Peyer's patch (tissue), 4 donors: Measurements from ENCODE around the gene GNG3. TPM values are rescaled to one million over a fixed set of nuclear protein-coding genes. Genes with fewer than 3 reads are reported as not detected.
"Not testable (repeated sequence)": the region's sequence is repeated elsewhere in the genome, so short reads cannot be mapped to it uniquely, and the experiment has no call there.

Experiments
- DNase-seq, 3 donors: peaks; one replicate each; pipeline ENCODE4 v3.0.0-alpha.2; 2017 to 2019
- H3K27ac ChIP-seq, 4 donors: fragments of 200-600 bp; sonication (generic); one replicate each; pipeline ENCODE4 v1.5.1; 2016 to 2019
- H3K27me3 ChIP-seq, 2 donors: fragments of 200-600 bp; sonication (generic); one replicate each; pipeline ENCODE4 v1.5.1; 2019
- H3K36me3 ChIP-seq, 3 donors: fragments of 200-600 bp; sonication (generic); one replicate each; pipeline ENCODE4 v1.5.1; 2016 to 2019
- H3K4me1 ChIP-seq, 4 donors: fragments of 200-600 bp; sonication (generic); one replicate each; pipeline ENCODE4 v1.5.1; 2016 to 2019
- H3K4me3 ChIP-seq, 4 donors: fragments of 200-600 bp; sonication (generic); 1 replicate in 3 of 4; 2 replicates in 1 of 4; pipeline ENCODE4 v1.5.1; 2016 to 2019; ENCODE audit warnings: mild to moderate bottlenecking in 1 of 4
- H3K9me3 ChIP-seq, 4 donors: fragments of 200-600 bp; sonication (generic); one replicate each; pipeline ENCODE4 v1.5.1; 2016 to 2019; ENCODE audit warnings: mild to moderate bottlenecking in 1 of 4
- CTCF ChIP-seq, 6 experiments: fragments of 450-650 bp in 4 of 6; fragments of 200-600 bp in 2 of 6; sonication (generic) in 1 of 6; IDR thresholded peaks; one replicate each; pipeline ENCODE4 v1.5.1; 2017 to 2019; ENCODE audit warnings: antibody characterized with exemption in 6 of 6, mild to moderate bottlenecking in 3 of 6, moderate library complexity in 1 of 6
- POLR2A ChIP-seq, 2 donors: fragments of 450-650 bp; IDR thresholded peaks; one replicate each; pipeline ENCODE4 v1.5.1; 2017; ENCODE audit warnings: antibody characterized with exemption in 2 of 2, mild to moderate bottlenecking in 2 of 2, moderate library complexity in 2 of 2
- total RNA-seq, 4 donors: library from RNA; depleted of rRNA; stranded (reverse); fragments of >200 nt; gene quantifications; one replicate each; pipeline ENCODE4 v1.1.0, GENCODE V29; 2016

The GNG3 gene
- total RNA-seq, 4 donors from 2014 or later = not detected

- DNase-seq = peak; percentile 76 to 94 (median 86)
- Histone ChIP-seq H3K9me3 (no peaks in the 10 kb centered on the region), H3K36me3 (peaks cover 0 to 34% (median 0%) of the 10 kb centered on the region in 3 donors), H3K27me3 (no peaks in the 10 kb centered on the region), H3K4me3 (no peak overlapping the region), H3K27ac (no peak overlapping the region), H3K4me1 (no peaks in the 10 kb centered on the region)
- TF ChIP-seq POLR2A (IDR thresholded peaks at IDR 0.05) (no peak), CTCF (IDR thresholded peaks at IDR 0.05) (peak; percentile 54 to 81 (median 74))
Measured at GRCh38 chr11:62694455-62695167, 12.9 kb upstream of the GNG3 start.

DNA sequence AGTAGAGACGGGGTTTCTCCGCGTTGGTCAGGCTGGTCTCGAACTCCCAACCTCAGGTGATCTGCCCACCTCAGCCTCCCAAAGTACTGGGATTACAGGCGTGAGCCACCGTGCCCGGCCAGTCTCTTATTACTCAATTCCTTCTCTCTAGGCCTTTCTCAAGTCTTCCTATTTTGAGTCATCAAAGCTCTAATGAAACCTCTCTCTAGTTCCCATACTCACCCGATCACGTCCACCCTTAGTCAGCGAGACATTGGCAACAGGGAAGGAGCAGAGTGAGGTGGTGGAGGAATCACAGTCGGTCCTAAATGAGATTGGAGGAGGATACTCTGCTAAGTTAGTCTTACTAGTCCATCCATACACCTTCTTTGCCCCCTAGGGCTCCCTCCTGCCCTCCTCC lies 5.2 kb upstream of the GNG3 start:
- Histone ChIP-seq H3K27ac (no peak overlapping the region), H3K27me3 (no peaks in the 10 kb centered on the region), H3K4me3 (no peak overlapping the region), H3K9me3 (no peaks in the 10 kb centered on the region), H3K4me1 (peaks cover 0 to 17% (median 11%) of the 10 kb centered on the region in 4 donors), H3K36me3 (peaks cover 0 to 7% (median 0%) of the 10 kb centered on the region in 3 donors)
- TF ChIP-seq CTCF (IDR thresholded peaks at IDR 0.05) = no peak
- TF ChIP-seq POLR2A (IDR thresholded peaks at IDR 0.05) = no peak
- DNase-seq = no peak

DNA sequence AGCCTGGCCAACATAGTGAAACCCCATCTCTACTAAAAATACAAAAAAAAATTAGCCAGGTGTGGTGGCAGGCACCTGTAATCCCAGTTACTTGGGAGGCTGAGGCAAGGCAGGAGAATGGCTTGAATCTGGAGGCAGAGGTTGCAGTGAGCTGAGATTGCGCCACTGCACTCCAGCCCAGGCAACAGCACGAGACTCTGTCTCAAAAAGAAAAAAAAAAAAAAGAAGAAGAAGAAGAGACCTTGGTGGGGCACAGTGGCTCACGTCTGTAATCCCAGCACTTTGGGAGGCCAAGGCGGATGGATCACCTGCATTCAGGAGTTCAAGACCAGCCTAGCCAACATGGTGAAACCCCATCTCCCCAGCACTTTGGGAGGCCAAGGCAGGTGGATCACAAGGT lies 3.6 kb upstream of the GNG3 start:
- H3K4me1 ChIP-seq = peaks cover 0 to 26% (median 12%) of the 10 kb centered on the region in 4 donors
- H3K27ac ChIP-seq, H3K36me3 ChIP-seq, H3K27me3 ChIP-seq, DNase-seq, H3K4me3 ChIP-seq, H3K9me3 ChIP-seq: not testable (repeated sequence)

GRCh38 chr11:62705413-62705812 lies 2.1 kb upstream of the GNG3 start:
- DNase-seq = no peak
- TF ChIP-seq CTCF (IDR thresholded peaks at IDR 0.05) (no peak), POLR2A (IDR thresholded peaks at IDR 0.05) (no peak)
- no peaks in the 10 kb centered on the region for H3K9me3 ChIP-seq
- H3K27me3 ChIP-seq = no peaks in the 10 kb centered on the region
- peaks cover 0 to 7% (median 0%) of the 10 kb centered on the region in 3 donors for H3K36me3 ChIP-seq
- peak overlapping the region; percentile 63 to 87 (median 79) for H3K4me3 ChIP-seq
- peaks cover 0 to 35% (median 12%) of the 10 kb centered on the region in 4 donors for H3K4me1 ChIP-seq
- peak overlapping the region; percentile 67 to 78 (median 73) for H3K27ac ChIP-seq

DNA sequence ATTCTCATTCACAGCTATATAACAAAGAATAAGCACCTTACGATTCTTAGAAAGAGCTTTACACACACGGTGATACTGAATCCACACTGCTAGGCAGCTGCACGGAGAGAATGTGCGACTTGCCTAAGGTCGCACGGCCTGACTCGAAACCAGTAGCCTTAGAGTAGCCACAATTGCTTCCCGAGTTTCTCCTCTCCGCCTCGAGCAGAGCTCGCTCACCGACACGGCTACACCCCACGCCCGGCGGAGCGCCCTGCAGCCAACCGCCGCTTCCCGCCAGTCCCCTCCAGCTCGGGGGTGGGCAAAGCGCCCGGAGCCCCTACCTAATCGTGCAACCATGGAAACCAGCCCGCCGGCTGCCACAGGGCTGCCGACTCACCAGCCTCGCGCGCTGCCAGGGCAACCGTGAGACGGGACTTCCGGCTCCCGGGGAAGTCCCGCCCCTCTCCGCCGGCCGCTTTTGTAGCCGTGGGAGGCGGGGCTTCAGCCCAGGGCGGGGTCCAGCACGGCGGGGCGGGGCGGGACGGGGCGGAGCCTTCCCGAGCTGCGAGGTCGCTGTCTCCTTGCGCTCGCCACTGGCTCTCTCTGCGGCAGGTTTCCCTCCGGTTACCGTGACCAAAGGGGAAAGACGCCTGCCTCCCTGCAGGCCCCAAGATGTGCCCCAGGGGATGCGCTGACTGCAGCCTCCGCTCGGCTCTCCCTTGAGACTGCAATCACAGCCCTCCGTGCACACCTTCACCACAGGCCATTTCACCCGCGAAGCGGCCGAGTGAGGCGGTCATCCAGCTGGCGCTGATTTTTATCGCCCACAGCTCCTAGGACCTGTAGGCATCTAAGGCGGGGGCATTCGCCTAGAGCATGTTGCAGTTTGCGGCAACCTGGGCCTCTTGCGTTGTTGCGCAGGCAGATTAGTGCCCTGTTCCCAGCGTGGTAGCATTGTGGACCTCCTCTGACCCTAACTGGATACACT lies 1.3 kb upstream of the GNG3 start:
- peak; percentile 95 to 97 (median 97) for DNase-seq
- TF ChIP-seq POLR2A (IDR thresholded peaks at IDR 0.05) (peak in 1 of 2 donors; percentile 43), CTCF (IDR thresholded peaks at IDR 0.05) (no peak)
- Histone ChIP-seq H3K27ac (peak overlapping the region; percentile 67 to 78 (median 73)), H3K27me3 (no peaks in the 10 kb centered on the region), H3K36me3 (peaks cover 0 to 12% (median 0%) of the 10 kb centered on the region in 3 donors), H3K4me1 (peaks cover 0 to 35% (median 12%) of the 10 kb centered on the region in 4 donors), H3K4me3 (peak overlapping the region; percentile 63 to 87 (median 79)), H3K9me3 (no peaks in the 10 kb centered on the region)
